ENCODE measurements around the gene CCT5.

DNA sequence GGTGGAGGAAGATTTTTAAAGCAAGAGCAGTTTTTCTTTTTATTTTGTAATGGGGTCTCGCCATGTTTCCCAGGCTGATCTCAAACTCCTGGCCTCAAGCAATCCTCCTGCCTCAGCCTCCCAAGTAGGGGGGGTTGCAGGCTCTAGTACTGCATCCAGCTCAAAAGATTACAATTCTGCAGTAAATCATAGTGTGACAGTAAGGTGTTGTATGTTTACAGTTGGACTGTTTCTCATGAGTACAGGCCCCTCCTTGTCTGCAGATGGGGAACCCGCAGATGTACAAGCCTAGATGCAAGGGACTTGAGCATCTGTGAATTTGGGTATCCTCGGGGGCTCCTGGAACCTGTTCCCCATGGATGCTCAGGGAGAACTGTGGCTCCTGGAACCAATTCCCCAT, 3.3 kb downstream of the CCT5 start:
- TF ChIP-seq, protein P1, sequence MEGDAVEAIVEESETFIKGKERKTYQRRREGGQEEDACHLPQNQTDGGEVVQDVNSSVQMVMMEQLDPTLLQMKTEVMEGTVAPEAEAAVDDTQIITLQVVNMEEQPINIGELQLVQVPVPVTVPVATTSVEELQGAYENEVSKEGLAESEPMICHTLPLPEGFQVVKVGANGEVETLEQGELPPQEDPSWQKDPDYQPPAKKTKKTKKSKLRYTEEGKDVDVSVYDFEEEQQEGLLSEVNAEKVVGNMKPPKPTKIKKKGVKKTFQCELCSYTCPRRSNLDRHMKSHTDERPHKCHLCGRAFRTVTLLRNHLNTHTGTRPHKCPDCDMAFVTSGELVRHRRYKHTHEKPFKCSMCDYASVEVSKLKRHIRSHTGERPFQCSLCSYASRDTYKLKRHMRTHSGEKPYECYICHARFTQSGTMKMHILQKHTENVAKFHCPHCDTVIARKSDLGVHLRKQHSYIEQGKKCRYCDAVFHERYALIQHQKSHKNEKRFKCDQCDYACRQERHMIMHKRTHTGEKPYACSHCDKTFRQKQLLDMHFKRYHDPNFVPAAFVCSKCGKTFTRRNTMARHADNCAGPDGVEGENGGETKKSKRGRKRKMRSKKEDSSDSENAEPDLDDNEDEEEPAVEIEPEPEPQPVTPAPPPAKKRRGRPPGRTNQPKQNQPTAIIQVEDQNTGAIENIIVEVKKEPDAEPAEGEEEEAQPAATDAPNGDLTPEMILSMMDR (IDR thresholded peaks at IDR 0.05): no peak
- no peak for TF ChIP-seq POLR2A (IDR thresholded peaks at IDR 0.05)

Measured in prostate gland (tissue), 2 donors.